NCI-H748 (cell line): ENCODE data around the gene PRG3.
"Not testable (repeated sequence)": the region's sequence is repeated elsewhere in the genome, so short reads cannot be mapped to it uniquely, and the experiment has no call there.

Experiments used
- DNase-seq: peaks from one replicate; lab custom pipeline; 2025; ENCODE audit not compliant: unreplicated experiment; lab: John Stamatoyannopoulos, UW

PRG3 gene

GRCh38 chr11:57361420-57361819 is 19.5 kb downstream of the PRG3 start:
- DNase-seq, result not testable (repeated sequence)

- no peak for DNase-seq
These were observed 20.0 kb downstream of the PRG3 start for GRCh38 chr11:57360991-57361390.

GRCh38 chr11:57359896-57360690 is 20.9 kb downstream of the PRG3 start:
- DNase-seq, result no peak

GRCh38 chr11:57359396-57359795 is 21.6 kb downstream of the PRG3 start:
- no peak for DNase-seq

- no peak for DNase-seq
These were observed 22.0 kb downstream of the PRG3 start for GRCh38 chr11:57358991-57359390.

- no peak for DNase-seq
These were observed 22.4 kb downstream of the PRG3 start for GRCh38 chr11:57358543-57358961.

- no peak for DNase-seq
These were observed 23.1 kb downstream of the PRG3 start for GRCh38 chr11:57357856-57358255.

DNA sequence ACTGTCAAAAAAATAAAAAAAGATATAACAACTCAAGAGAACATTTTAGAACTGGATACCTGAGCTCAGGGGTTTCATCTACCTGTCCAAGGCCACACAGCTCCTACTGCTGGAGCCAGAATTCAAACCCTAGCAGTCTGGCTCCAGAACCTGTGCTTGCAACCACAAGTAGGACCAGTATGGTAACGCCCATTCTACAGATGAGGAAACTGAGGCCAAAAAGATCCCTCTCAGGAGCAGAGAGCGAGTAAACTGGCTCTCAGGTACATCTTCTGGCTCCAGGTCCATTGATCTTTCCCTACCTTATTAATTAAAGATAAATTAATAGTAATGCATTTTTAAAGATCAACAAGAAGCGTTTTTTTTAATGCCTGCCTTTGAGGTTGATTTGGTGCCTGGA is 23.6 kb downstream of the PRG3 start:
- DNase-seq, result no peak

GRCh38 chr11:57356268-57356667 is 24.7 kb downstream of the PRG3 start:
- DNase-seq, result no peak

DNA sequence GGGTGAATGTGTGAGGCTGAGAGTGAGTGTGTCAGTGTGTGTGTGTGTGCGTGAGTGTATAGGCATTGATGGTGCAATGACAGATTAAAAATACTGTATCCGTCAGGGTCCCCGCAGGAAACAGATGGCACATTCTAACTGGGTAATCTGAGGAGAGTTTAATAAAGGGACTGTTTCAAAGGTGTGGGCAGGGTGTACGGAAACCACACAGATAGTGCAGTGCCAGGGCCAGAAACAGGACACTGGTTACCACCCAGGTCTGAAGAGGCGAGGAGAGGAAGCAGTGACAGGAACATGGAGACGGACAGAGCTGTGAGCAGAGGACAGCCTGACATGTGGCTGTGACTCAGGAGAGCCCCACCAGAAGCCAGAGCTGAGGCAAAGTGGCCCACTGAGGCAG is 26.3 kb downstream of the PRG3 start:
- no peak for DNase-seq

DNA sequence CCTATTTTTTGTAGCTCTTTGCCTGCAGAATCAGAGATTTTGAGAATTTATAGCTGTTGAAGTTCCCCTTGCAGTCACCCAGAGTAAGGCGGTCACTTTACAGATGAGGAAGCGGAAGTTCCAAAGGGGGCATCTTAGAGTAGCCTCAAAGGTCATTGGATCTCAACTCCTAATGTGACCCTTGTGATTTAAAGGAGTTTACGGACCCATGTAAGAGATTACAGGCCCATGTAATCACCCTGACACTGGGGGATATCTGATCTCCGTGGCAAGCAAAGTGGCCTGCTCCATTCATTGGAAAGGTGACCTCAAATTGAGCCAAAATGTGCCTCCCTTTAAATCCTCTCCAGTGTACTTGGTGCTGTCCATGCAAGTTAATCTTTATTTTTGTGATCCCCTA is 27.1 kb downstream of the PRG3 start:
- DNase-seq, result no peak

DNA sequence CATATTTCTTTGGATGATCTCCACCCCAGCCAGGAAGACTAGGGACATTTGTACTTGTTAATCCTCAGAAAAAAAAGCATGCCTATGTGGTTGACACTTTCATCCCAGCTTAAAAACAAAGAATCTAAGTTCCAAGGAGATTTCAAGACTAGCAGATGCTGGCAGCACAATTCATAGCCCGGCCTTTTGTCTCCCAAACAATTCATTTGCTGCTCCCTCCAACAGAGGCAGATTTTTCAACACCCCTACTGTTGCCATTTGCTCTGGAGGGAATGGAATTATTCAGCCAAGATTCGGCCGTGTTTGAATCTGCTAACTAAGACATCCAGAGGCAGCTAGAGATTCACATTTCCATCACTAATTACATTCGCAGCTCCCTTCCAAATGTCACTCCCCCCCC is 27.5 kb downstream of the PRG3 start:
- DNase-seq, result no peak

- no peak for DNase-seq
These were observed 27.9 kb downstream of the PRG3 start for GRCh38 chr11:57353036-57353435.

GRCh38 chr11:57349491-57350274 is 31.3 kb downstream of the PRG3 start:
- peak; percentile 54 for DNase-seq

DNA sequence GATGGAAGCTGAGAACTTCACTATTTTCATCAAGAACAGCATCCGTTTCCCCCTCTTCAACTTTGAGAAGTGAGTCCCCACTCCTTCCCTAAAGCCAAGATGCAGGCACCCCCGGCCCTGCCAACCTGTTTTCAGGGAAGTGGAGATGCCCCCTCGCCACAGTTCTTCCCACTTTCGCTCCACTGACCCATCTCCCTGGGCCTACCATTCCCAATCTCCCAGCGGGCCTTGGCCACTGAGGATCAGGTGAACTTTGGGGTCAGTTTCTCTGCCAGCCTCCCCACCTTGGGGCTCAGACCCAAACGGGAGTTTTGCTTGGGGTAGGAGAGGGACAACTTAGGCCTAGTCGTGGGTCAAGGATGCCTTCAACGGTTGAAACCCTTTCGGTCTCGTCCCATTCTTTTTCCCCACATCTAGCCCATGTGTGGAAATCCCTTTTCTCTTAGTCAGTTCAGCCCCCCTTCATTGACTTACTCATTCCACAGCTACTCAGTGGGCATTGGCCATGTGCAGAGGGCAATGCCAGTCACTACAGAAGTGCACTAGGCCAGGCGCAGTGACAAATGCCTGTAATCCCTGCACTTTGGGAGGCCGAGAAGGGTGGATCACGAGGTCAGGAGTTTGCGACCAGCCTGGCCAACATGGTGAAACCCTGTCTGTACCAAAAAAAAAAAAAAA is 32.2 kb downstream of the PRG3 start:
- DNase-seq, result no peak

- no peak for DNase-seq
These were observed 32.9 kb downstream of the PRG3 start for GRCh38 chr11:57348052-57348451.

- no peak for DNase-seq
These were observed 33.6 kb downstream of the PRG3 start for GRCh38 chr11:57347336-57347735.

DNA sequence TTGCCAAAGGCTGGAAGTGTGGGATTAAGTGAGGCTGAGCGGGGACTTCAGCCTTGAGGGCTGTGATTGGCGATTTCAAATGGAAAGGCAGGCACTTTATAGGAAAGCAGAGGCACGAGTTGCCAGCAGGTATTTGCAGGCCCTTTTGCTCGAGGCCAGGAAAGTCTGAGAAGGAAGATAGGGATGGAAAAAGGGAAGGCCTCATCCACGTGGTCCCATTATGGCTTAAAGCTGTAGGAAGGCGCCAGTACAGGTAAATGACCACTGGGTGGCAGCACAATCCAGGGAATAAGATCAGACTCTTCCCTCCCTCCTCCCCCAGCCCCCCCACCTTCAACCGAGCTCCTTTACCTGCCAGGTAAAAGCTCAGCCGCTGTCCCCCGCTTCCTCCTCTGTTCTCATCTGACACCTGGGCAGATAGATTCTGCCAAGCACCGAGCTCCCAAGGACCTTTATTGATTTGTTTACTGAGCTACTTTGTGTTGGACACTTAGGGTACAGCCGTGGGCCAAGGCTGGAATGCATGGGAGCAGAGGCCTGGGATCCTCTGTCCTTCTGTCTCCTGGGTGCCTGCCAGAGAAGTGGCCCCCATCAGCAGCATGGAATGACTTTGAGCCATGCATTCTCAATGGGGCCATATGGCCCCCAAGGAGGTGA is 35.3 kb downstream of the PRG3 start:
- DNase-seq, result peak; percentile 75

GRCh38 chr11:57344826-57345225 is 36.1 kb downstream of the PRG3 start:
- no peak for DNase-seq

DNA sequence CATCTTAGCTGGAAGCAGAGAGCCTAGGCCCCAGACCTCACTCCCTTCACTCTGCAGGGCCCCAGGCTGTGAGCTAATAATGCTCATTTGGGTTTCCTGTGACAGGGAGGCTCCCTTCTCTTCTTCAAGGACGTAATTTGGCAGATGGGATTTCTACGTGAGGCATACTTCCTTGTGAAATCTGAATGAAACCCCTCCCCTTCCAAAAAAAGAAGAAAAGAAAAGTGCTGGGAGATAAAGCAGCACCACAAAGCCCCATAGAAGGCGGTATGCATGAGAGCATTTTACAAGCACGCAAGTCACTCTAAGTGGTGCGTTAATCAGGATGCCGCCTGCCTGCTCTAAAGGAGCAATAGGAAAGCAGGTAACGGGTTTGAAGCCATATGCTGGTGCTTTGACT is 37.1 kb downstream of the PRG3 start:
- DNase-seq, result no peak

- DNase-seq, result no peak
These were observed 38.2 kb downstream of the PRG3 start for GRCh38 chr11:57342702-57343101.
